CD4-positive, alpha-beta T cell treated with Interleukin-15 for 1 hour (primary cell): ENCODE data around the gene DGKD.
A peak's percentile ranks its signal among the peaks of the same experiment; 100 is the strongest.
"Not testable (repeated sequence)": the region's sequence is repeated elsewhere in the genome, so short reads cannot be mapped to it uniquely, and the experiment has no call there.

ENCODE experiments used
- DNase-seq: peaks from one replicate; pipeline ENCODE4 v3.0.0-alpha.2; 2020

Gene DGKD

DNA sequence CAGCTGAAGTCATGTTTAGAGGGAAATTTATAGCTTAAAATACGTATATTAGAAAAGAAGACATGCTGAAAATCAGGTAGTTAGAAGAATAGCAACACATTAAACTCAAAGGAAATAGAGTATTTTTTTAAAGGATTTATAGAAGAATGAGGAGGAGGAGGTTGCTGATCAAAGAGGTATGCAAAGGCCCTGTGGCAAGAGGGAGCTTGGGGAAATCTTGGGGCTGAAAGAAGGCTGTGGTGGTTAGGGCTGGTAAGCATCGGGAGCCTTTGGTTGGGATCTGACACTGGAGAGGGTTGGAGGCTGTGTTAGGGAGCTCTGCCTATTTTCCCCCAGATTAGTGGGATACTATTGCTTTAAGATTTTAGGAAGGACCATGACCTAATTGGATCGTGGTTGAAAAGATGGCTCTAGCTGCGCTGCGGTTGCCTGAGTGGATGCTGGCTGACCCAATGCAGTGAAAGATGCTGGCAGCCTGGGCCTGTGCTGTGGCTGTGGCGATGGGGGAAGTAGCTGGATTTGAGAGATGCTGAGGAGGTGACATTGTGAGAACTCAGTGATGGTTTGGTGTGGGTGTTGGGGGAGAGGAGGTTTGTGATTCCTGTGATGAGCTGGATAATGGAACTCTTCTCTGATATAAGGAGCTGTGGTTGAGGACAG, 11.7 kb downstream of the DGKD start:
- no peak for DNase-seq

DNA sequence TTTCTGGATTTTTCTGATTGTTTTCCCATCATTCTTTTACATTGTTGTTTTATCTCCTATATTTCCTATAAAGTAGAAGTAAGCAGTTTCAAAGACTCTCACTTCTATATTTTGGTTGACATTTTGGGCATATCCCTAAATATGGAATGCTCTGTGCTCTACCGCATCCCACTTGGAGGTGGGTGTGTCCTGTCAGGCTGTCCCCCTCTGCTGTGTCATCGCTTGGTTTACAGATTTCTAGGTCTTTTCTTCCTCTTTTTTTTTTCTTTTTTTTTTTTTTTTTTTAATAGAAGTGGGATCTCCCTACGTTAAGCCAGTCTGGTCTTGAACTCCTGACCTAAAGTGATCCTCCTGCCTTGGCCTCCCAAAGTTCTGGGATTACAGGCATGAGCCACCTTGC, 13.3 kb downstream of the DGKD start:
- DNase-seq, result no peak

DNA sequence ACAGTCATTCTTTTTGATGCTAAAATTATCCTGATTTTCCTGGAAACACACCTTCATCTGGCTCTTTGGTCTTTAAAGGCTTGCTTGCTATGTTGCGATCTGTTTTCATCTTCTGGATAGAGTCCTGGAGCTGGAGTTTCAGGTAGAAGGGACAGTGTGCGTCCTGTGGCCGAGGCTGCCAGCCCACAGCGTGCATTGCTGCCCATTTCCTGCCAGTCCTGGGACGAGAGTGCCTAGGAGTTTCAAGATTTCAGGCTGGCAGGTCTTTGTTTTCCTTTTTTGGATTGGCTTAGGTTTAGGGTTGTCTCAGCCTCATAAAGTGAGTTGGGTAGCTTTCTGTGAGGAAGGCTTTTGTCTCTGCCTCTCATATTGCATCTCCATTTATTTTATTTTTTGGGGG, 14.5 kb downstream of the DGKD start:
- no peak for DNase-seq

DNA sequence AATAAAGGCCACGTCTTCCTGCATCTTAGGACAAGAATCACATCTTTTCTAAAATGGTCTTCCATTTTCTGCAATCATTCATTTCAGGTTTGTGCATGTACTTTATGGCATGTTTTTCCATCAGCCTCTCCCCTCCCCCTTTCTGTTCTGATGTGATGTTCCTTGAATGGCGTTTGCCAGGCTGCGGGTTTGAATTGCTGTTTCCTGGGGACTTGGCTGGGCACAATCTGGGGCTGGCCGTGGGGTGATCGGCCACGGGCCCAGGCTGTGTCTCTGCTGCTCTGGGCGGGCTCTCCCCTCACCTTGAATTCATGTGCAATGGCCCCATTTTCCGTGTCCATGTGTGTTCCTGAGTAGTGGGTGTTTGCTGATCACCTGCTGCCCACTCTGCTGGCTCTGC, 15.2 kb downstream of the DGKD start:
- DNase-seq, result no peak

DNA sequence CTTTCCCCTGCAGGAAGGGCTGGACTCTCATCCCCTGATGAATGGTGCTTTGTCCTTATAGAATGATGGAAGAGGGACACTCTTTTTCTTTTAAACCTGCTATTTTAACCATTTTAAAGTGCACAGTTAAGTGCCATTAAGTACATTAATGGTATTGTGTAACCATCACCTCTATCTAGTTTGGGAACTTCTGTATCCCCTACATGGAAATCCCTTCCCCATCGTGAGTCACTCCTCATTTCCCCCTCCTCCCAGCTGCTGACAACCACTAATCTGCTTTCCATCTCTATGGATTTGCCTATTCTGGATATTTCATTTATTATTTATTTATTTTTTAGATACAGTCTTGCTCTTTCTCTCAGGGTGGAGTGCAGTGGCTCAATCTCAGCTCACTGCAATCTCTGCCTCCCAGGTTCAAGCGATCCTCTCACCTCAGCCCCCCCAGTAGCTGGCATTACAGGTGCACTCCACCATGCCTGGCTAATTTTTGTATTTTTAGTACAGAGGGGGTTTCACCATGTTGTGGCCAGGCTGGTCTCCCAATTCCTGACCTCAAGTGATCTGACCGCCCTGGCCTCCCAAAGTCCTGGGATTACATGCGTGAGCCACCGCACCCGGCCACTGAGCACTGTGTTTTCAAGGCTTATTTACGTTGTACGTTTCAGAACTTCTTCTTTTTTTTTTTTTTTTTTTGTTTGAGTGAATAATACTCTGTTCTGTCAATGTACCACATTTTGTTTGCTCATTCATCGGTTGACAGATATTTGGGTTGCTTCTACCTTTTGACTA, 15.8 kb downstream of the DGKD start:
- no peak for DNase-seq

DNA sequence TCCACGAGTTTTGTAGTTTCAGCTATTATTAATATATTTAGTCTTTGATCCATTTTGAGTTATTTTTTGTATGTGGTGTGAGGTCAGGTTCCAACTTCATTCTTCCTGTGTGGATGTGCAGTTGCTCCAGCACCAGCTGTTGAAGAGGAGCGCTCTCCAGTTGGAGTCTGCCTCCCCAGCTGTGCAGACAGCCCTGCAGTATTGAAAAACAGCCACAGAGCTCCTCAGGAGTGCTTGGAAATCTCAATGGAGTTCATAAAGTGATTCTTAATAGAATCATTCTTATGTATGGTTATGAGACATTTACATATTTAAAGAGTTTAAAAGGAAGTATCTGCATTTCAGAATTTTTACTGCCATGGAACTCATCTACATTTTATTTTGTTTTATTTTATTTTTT, 17.3 kb downstream of the DGKD start:
- DNase-seq, result no peak

DNA sequence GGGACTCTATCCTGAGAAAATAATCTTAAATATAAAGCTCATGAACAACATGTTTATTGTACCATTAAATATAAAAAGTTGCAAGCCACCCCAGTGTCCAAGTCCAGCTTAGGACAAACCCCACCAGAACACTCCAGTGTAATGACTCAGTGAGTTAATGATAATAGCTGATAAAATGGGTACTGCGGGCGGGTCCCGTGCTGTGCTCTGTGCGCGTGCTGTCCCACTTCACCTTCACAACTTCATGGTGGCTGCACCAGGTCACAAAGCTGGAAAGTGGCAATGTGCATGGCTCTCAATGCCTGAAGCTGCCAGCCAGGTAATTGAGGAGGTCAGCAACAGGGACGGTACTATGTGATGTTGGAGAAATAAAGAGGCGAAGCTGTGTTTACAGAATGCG, 18.6 kb downstream of the DGKD start:
- no peak for DNase-seq

DNA sequence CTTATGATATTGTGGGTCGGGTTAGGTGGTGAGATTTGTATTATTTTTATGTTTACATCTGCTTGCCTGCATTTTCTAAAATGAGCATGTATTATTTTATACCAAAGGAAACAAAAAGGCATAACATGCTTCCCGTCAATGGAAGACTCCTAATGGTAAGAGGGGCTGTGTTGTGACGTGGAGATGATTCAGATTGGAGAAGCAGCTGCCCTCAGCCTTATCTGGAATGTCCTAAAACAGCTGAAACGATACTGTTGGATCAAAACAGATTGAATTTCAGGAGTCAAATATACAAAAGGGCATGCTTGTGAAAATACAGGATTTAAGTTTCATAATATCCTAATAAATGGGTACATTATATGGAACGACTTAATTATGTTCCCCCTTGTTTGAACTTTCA, 19.0 kb downstream of the DGKD start:
- no peak for DNase-seq

DNA sequence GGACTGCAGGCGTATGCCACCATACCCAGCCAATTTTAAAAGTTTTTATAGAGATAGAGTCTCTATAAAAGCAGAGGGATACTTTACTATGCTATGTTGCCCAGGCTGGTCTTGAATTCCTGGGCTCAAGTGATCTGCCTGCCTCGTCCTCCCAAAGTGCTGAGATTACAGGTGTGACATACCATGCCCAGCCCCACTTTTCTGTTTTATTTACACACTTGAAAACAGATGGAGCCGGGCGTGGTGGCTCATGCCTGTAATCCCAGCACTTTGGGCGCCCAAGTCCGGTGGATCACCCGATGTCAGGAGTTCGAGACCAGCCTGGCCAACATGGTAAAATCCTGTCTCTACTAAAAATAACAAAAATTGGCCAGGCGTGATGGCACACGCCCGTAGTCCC, 20.5 kb downstream of the DGKD start:
- DNase-seq, result not testable (repeated sequence)

DNA sequence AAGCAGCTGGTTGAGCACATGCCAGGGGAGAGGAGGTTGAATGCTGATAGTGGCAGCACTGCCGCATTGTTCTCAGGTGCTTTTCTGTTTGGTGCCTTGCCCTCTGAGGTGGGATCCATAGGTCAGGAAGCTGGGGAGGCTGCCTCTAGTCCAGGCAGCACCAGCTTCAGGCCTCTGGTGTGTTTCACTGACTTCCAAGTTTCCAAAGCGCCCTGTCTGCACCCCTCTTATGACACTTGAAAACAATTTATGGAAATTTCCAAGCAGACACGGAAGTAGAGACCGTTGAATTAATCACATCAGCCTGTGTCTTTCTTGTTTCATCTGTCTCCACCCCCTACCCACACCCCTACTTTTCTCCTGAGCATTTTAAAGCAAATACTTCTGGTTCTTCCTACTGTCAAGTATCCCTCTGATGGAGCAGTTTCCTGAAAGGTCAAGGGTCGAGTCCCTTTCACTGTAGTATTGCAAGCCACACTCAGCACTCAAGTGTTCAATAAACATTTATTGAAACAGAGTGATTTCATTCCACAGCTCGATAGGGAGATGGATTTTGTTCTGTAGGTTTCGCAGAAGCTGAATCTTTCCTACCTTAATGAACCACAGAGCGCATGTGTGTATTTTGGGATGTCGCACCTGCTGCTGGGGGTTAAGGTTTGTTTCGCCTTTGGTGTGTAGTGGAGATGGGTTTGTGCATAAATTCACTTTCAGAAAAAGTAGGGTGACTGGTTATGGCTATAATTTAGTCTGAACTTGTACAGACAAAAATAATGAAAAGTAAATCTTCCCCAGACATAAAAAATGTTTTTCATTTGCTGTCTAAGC, 21.4 kb downstream of the DGKD start:
- DNase-seq, result no peak

DNA sequence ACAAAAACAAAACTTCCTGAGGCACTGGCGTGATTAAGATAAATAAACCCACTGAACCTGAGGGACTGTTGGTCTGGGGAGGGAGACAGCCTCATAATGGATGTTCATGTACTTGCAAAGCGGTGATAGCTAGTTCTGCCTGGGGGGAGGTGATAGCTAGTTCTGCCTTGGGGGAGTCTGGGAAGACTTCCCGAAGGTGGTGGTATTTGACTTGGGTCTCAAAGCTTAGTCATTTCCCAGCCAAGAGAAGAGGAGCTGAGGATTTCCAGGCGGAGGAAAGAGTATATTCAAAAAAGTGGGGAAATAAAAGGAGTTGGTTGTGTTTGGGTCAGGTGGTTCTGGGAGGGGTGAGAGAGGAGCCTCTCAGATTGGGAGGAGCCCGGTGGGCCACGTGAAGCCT, 24.7 kb downstream of the DGKD start:
- DNase-seq, result no peak

DNA sequence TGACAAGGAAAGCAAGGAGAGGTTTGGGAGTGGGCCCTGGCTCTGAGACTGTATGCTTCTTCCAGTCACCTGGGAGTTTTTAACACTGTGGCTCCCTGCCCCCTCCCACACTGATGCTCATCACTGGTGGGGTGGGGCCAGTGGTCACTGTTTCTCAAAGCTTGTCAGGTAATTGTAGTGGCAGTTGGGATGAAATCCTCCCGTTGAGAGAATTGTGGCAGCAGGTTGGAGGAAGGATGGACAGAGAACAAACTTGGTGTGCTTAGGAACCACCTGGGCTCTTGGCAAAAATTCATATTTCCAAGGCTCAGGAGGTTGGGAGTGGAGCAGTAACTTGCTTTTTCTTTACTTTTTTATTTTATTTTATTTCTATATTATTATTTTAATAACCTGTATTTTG, 25.1 kb downstream of the DGKD start:
- no peak for DNase-seq

DNA sequence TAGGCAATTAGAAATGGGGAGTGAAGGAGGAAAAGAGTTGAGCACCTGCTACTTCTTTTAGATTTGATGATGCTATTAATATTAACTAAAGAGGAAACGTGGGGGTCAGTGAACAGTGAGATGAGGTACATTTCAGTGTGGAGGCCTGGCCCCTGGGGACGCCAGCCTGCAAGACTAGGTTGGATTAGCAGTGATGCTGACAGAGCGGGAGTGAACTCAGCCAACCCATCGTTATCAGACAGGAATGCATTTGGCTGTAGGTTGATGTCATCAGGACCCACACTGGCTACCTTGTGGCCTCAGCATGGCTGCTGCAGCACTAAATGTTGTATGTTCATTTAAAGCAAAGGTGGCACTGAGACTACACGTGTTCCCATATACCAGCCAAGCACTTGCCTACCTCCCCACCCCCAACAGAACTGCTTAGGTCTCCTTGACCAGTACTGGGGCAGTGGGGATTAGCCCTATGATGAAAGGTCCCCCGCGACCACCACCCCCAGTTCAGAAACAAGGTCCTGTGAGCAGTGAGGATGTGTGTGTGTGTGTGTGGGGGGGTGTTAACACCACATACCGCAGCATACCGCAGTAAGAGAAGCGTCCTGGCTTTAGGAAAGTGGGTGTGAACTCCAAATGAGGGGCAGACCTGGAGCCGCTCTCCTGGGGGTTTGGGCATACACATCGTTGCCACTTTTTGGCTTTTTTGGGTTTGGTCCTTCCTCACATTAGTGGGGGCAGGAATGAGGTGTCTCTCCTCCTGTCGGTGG, 26.0 kb downstream of the DGKD start:
- DNase-seq, result peak; percentile 55

DNA sequence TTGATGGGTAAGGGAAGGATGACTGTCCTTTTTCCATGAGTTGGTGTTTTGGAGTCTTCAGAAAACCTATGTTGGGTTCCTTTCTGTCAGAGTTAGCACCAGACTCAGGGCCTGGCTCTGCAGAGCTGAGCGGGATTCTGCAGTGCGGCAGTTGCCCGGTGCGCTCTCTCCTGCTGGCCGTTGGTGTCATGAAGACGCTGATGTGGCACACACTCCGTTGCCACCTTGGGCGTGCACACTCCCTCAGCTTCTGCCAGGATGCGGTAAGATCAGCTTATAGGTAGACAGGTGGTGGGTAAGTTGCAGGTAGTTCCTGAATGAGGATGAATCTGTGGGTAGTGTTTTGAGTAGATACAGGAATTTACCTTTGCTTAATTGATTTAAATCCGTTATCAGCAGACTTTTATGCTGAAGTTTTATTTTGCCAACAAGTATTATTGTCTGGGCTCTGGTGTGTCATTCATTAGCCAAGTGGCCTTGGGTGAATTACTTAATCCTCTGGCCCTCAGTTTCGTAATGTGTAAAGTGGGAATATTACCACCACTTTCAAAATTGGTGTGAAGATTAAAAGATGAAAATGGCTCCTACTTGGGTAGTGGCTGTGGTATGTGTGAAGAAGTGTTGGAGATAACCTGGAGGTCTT, 26.8 kb downstream of the DGKD start:
- no peak for DNase-seq

DNA sequence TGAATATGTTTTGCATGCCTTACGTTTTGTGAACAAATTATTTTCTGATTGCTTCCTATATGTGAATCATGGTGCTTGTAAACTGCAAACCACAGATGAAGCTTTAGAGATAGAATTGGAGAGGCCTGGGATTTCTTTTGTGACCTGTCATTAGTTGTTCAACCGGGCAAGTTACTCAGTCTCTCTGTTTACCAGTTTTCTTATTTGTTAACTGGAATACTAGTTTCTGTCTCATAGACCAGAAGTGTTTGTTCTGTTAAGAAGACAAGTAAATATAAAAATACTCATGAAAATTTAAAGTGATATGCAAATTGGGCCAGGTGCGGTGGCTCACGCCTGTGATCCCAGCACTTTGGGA, 27.3 kb downstream of the DGKD start:
- DNase-seq, result no peak

DNA sequence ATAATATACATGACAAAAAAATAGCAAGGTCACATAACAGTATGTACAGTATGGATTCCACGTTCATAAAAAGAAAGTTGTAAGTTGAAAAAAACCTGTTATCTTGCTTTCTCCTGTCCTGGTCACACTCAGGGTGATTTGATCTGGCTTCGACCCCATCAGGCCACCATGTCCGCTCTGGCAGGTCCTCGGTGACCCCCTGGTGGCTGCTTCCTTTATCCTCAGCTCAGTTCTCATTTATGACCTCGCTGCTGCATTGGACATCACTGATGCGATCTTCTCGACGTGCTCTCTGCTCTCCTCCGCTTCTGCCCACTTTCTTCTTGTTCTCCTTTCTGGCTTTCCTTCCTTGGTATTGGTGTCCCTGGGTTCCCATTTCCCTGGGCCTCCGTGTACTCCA, 29.7 kb downstream of the DGKD start:
- DNase-seq, result no peak

DNA sequence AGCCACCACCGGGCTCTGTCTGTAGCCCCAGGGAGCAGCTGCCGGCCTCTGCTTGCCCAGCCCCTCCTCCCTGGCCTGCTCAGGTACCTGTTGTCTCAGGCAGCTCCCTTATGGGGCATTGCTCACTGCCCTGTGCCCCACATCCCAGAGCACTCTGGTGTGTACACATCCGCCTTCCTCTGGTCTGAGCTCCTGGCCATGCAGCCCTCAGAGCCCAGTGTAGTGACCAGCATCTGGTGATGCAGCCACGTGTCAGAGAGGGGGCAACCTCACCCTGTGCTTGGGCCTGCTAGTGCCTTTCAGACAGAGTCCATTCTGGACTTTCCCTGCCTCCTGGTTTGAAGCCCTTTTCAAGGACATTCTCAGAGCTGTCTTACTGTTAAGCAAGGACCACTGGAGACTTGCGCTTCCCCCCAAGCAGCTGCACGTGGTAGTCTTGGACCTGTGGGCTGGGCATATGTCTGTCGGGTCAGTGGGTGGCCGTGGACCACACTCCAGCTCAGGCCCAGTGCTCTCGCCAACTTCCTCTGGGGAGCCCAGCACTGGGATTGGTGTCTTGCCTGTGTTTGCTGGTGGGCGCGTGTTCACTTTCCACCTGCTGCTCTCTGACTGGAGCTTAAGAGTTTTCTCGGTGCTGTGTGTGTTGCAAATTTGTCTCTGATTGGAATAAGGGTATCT, 30.7 kb downstream of the DGKD start:
- DNase-seq, result no peak

DNA sequence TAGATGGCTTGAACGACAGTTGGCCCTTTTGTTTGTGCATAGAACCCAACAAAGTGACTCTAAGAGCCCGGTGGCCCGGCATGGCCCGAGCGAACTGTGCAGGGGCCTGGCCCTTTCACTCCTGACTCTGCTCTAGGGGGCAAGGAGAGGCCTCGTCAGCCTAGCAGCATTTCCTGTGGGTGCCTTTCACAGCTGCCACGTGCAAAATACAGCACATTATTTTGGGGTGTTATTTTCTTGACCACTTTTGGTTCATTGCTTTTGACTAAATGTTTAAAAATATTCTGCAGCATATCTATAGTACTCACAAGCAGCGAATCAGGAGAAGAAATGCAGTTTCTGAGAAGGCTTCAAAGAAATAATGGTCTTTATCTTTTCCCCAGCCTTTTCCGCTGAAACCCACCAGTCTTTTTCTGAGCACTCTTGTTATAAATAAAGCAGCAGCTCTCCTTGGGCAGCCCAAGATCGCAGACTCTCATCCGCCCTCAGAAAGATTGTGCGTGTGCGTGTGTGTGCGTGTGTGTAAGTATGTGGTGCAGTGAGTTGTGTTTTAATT, 31.3 kb downstream of the DGKD start:
- peak; percentile 71 for DNase-seq

DNA sequence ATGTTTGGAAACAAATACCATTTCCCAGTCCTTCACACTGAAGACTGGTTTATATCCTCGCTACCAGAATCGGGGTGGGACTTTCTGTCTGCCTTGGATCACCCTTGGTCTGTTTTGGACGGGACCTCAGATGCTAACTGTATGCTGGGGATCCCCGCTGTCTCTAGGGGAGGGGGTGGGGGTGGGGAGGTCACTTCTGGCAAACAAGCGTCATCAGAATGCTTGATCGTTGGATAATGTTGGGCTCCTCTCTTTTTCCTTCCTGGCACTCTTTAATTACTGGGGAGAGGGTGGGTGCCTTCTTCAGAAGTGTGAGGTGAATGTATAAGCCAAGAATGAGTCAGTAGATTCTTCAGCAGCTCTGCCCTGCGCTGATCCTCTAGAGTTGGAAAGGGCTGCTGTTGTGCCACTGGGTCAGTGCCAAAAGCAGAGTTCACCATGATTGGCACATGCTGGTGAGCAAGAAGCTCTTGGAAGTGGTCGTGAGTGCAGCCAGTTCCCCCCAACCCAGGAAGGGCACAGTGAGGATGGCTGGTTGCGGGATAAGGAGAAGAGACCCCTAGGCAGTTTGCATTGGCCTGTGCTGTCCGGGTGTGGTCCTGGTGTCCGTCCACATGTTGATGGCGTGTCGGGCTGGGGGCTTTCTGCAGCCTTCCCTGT, 32.2 kb downstream of the DGKD start:
- no peak for DNase-seq

DNA sequence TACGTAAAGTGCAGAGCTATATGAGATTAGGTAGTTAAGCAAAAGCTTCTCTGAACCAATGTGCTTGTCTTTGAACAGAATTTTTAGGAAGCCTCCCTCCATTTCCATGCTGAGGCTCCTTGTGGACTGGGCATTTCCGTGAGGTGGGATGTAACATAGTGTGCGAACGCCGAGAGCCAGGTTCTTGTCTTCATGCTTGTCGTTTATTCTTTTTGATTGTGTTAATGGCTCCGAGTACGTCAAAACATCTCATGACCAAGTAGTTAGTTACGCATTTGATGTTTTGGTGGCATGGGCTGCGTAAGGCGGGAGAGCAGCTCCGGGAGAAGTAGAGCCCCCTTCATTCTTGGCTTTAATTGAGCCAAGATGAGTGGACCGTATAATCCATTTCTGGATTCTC, 32.9 kb downstream of the DGKD start:
- no peak for DNase-seq
